A549 treated with AZD9567 at 1 μM for 4 hours (cell line): Measurements from ENCODE around the gene CFAP141. TPM values are rescaled to one million over a fixed set of nuclear protein-coding genes. Genes with fewer than 3 reads are reported as not detected.

Source experiments
- total RNA-seq: library from RNA; stranded (reverse); fragments of 200-300 nt; extraction: Qiagen RNA extraction; gene quantifications from 5 replicates; pipeline ENCODE4 v1.2.3, GENCODE V29; 2022; ENCODE audit not compliant: insufficient read depth

CFAP141 gene
- 0.31 TPM in 1 of 5 replicates, not detected in the others for total RNA-seq

DNA sequence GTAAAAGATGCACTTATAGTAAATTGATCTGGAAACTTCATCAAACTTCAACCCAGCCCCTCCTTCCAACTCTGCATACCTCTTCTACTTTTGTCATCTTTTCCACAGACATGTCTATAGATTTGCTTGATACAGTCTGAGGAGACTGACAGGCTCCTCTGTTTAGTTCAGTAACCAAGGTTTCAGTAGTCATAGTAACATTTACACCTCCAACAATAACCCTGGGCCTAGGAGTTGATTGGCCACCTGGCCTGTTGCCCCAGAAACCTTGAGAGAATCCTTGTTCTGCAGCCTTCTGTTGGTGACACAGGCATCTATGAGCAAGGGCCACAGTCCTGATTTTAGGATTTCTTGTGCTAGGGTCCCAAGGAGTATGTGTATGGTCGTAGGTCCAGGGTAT is at the start of gene CFAP141:
CFAP141 (minus strand) TSS at position 138 of the 400 bp plus-strand sequence; CDS start at position 112, 26 bp downstream.

DNA sequence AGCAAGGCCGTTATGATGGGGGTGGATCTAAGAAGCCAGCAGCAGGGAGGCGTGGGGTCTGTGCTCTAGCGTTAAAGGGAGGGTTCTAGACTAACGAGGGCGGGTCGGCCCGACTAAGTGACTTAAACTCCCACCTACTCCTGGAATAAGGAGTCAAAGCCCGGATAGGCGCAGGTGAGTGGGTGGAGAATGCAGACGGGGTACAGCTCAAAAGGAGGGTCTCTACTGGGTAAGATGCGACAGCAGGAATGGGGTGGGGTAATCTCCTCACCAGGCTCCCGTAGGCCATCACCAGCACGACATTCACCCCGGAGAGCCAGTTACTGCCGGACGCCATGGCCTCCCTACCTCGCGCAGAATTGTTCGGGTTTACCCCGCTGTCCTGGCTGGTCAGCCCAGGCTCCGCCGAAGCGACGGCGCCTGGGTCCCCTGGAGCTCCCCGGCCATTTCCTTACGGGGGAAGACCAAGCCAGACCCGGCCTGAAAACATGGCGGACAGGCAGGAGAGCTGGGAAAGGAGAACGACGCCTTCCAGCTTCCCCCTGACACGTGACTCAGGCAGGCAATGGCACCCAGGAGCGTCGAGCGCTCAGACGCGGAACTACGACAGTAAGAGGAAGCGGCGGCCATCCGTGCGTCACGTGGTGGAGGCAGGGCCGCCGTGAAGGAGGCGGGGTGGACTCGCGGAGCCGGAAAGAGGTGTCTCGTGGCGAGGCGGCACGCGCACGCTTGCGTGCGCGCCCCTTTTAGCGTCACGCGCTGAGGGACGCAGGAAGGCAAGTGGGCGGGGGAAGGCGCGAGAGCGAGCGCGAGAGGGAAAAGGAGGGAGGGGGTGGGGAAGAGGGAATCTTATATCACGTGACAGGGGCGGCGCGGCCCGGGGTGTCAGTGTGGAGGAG is 14.2 kb upstream of the CFAP141 start, which contains the start of gene UBAP2L:
UBAP2L (plus strand) TSS at position 885 of the 899 bp plus-strand sequence. CDS start 4,169 bp downstream, outside the sequence.

DNA sequence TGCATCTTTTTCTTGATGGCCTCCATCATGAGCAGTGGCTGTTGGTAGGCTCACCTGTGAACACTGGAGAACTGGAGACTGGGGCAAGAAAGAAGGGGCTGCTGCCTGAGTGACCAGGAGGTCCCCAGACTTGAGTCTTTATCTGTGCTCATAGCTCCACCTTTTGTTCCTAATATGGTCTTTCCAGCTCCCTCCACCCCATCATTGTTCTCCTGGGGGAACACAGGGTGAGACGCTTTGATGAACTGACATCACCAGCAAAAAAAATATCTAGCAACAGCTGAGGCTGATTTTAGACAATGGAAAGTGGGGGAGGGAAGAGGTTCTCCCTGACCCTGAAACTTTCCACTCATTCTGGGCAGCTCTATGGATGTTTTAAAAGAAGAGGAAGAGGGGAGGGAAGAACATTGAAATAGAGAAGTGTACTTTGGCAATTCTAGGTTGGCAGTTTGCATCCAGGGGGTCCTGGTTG is 14.1 kb downstream of the CFAP141 start, which contains the start of gene TPM3:
TPM3 (minus strand) TSS at position 111 of the 472 bp plus-strand sequence; CDS start at position 29, 82 bp downstream.

DNA sequence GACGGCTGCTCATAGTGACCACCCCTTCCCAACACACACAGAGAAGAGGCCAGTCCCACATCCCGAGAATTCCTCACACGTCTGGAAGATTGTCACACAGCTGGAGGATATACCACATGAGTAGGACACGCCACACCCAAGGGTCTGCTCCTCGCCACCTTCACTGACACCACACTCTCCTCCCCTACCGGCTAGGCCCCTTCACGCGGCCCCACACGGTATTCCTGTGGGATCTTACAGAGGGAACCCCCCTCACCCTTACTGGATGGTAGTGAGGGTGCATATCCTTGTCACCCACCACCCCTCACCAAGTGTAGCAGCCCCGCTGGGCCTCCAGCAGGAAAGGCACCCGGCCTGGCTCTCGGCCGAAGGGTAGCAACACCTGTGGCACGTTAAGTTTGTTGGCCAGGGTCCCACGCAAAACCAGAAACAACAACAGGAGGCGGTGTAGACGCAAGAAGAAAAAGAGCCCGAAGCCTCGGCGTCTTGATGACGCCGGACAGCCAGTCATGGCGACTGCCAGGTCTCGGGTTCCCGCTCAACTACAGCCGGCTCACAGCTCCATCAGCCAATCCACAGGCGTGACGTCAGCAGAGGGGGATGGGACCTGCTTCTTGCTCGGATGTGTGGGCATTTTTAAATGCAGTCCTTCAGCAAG is 51.5 kb downstream of the CFAP141 start, which contains the start of gene NUP210L:
NUP210L (minus strand) TSS at position 540 of the 658 bp plus-strand sequence.

Other genes starting within 250 kb of the CFAP141 start
- gene CRTC2, start 247.7 kb downstream of the CFAP141 start, total RNA-seq, result 34.0 to 42.1 TPM (median 40.8 TPM) in 5 replicates
- gene SLC39A1, start 242.8 kb downstream of the CFAP141 start, total RNA-seq, result 129 to 157 TPM (median 152 TPM) in 5 replicates
- 2.9 to 10.3 TPM (median 9.7 TPM) in 5 replicates for gene CREB3L4, start 238.4 kb downstream of the CFAP141 start, total RNA-seq
- 90.2 to 160 TPM (median 149 TPM) in 5 replicates for gene JTB, start 228.7 kb downstream of the CFAP141 start, total RNA-seq
- gene RAB13, start 220.0 kb downstream of the CFAP141 start, total RNA-seq, result 120 to 132 TPM (median 124 TPM) in 5 replicates
- gene RPS27, start 215.6 kb downstream of the CFAP141 start, total RNA-seq, result 4,352 to 7,409 TPM (median 4,509 TPM) in 5 replicates
- gene NUP210L, start 51.3 kb downstream of the CFAP141 start, total RNA-seq, result not detected in 5 replicates
- 472 to 725 TPM (median 493 TPM) in 5 replicates for gene TPM3, start 14.2 kb downstream of the CFAP141 start, total RNA-seq
- 94.2 to 116 TPM (median 102 TPM) in 5 replicates for gene UBAP2L, start 14.6 kb upstream of the CFAP141 start, total RNA-seq
- 89.0 to 101 TPM (median 92.8 TPM) in 5 replicates for gene HAX1, start 66.3 kb upstream of the CFAP141 start, total RNA-seq
- gene AQP10, start 114.8 kb upstream of the CFAP141 start, total RNA-seq, result not detected in 5 replicates
- gene ATP8B2, start 119.2 kb upstream of the CFAP141 start, total RNA-seq, result 28.1 to 36.6 TPM (median 31.3 TPM) in 5 replicates
- 13.5 to 25.2 TPM (median 21.3 TPM) in 5 replicates for gene IL6R, start 199.0 kb upstream of the CFAP141 start, total RNA-seq